ENCODE results near the gene FGF14.

FGF14 gene

GRCh38 chr13:102311419-102311796 lies 90.4 kb downstream of the FGF14 start:
- no peaks in the 10 kb centered on the region for H3K4me1 ChIP-seq (ENCODE audit: control insufficient read depth, insufficient read depth, low read length, poor library complexity, severe bottlenecking)
- 90% methylated on average over 2 of the region's 5 CpGs; no CpG with 5 or more reads in 1 of the 2 experiments for WGBS, 2 experiments (ENCODE audit: insufficient coverage in 2 of 2)
- no peaks in the 10 kb centered on the region for H3K36me3 ChIP-seq (ENCODE audit: control insufficient read depth, insufficient read depth, low read length)
- no peak overlapping the region for H3K4me3 ChIP-seq (ENCODE audit: extremely low read depth, insufficient read depth, low read length, poor library complexity, severe bottlenecking)
- no peak overlapping the region for H3K27ac ChIP-seq (ENCODE audit: low read depth, low read length, severe bottlenecking)
- no peaks in the 10 kb centered on the region for H3K9me3 ChIP-seq (ENCODE audit: control insufficient read depth, low read length)

- Histone ChIP-seq H3K4me3 (ENCODE audit: extremely low read depth, insufficient read depth, low read length, poor library complexity, severe bottlenecking) (no peak overlapping the region), H3K9me3 (ENCODE audit: control insufficient read depth, low read length) (no peaks in the 10 kb centered on the region), H3K36me3 (ENCODE audit: control insufficient read depth, insufficient read depth, low read length) (no peaks in the 10 kb centered on the region), H3K4me1 (ENCODE audit: control insufficient read depth, insufficient read depth, low read length, poor library complexity, severe bottlenecking) (no peaks in the 10 kb centered on the region), H3K27ac (ENCODE audit: low read depth, low read length, severe bottlenecking) (no peak overlapping the region)
- 60 to 89% methylated on average over 1 of the region's 4 CpGs for WGBS, 2 experiments (ENCODE audit: insufficient coverage in 2 of 2)
Observed at GRCh38 chr13:102310691-102311418, 91.0 kb downstream of the FGF14 start.

GRCh38 chr13:102309110-102309509 lies 92.7 kb downstream of the FGF14 start:
- H3K9me3 ChIP-seq (ENCODE audit: control insufficient read depth, low read length), result no peaks in the 10 kb centered on the region
- 78 to 86% methylated on average over 6 to 7 of the region's 9 CpGs for WGBS, 2 experiments (ENCODE audit: insufficient coverage in 2 of 2)
- no peak overlapping the region for H3K27ac ChIP-seq (ENCODE audit: low read depth, low read length, severe bottlenecking)
- no peaks in the 10 kb centered on the region for H3K4me1 ChIP-seq (ENCODE audit: control insufficient read depth, insufficient read depth, low read length, poor library complexity, severe bottlenecking)
- H3K36me3 ChIP-seq (ENCODE audit: control insufficient read depth, insufficient read depth, low read length), result no peaks in the 10 kb centered on the region
- no peak overlapping the region for H3K4me3 ChIP-seq (ENCODE audit: extremely low read depth, insufficient read depth, low read length, poor library complexity, severe bottlenecking)

GRCh38 chr13:102302534-102302933 lies 99.3 kb downstream of the FGF14 start:
- WGBS, 2 experiments (ENCODE audit: insufficient coverage in 2 of 2), result 40 to 78% methylated on average over 1 of the region's 1 CpG

DNA sequence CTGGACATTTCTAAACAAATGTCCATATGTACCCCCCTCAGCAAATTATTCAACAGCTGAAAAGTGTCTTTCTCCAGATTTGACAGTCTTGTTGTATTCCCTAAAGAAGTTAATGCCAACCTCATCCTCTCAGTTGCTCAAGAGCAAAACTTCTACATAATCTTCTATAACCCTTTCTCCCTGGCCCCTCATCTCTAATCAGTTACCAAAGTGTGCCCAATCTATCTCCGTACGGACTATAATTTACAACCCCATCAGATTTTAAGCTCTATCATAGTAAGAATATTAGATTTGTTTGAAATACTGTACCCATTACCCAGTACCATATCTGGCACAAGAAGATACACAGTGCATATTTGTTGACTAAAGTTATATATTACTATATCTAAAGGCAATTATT lies 101.5 kb downstream of the FGF14 start:
- H3K9me3 ChIP-seq (ENCODE audit: control insufficient read depth, low read length), result no peaks in the 10 kb centered on the region

More at GRCh38 chr13:102302534-102302933, 99.3 kb downstream of the FGF14 start:
- no peaks in the 10 kb centered on the region for H3K4me1 ChIP-seq (ENCODE audit: control insufficient read depth, insufficient read depth, low read length, poor library complexity, severe bottlenecking)
- H3K4me3 ChIP-seq (ENCODE audit: extremely low read depth, insufficient read depth, low read length, poor library complexity, severe bottlenecking), result no peak overlapping the region
- H3K27ac ChIP-seq (ENCODE audit: low read depth, low read length, severe bottlenecking), result no peak overlapping the region
- H3K36me3 ChIP-seq (ENCODE audit: control insufficient read depth, insufficient read depth, low read length), result no peaks in the 10 kb centered on the region
- H3K9me3 ChIP-seq (ENCODE audit: control insufficient read depth, low read length), result no peaks in the 10 kb centered on the region

GRCh38 chr13:102299366-102299765 lies 102.5 kb downstream of the FGF14 start:
- no peaks in the 10 kb centered on the region for H3K9me3 ChIP-seq (ENCODE audit: control insufficient read depth, low read length)
- 93 to 100% methylated on average over 2 to 3 of the region's 6 CpGs for WGBS, 2 experiments (ENCODE audit: insufficient coverage in 2 of 2)

More for the DNA sequence above, 101.5 kb downstream of the FGF14 start:
- Histone ChIP-seq H3K36me3 (ENCODE audit: control insufficient read depth, insufficient read depth, low read length) (no peaks in the 10 kb centered on the region), H3K4me1 (ENCODE audit: control insufficient read depth, insufficient read depth, low read length, poor library complexity, severe bottlenecking) (no peaks in the 10 kb centered on the region), H3K4me3 (ENCODE audit: extremely low read depth, insufficient read depth, low read length, poor library complexity, severe bottlenecking) (no peak overlapping the region), H3K27ac (ENCODE audit: low read depth, low read length, severe bottlenecking) (no peak overlapping the region)
- no CpG with 5 or more reads among the region's 2 CpGs for WGBS, 2 experiments (ENCODE audit: insufficient coverage in 2 of 2)

GRCh38 chr13:102298051-102298450 lies 103.8 kb downstream of the FGF14 start:
- 83 to 95% methylated on average over 2 of the region's 3 CpGs for WGBS, 2 experiments (ENCODE audit: insufficient coverage in 2 of 2)
- Histone ChIP-seq H3K4me1 (ENCODE audit: control insufficient read depth, insufficient read depth, low read length, poor library complexity, severe bottlenecking) (no peaks in the 10 kb centered on the region), H3K27ac (ENCODE audit: low read depth, low read length, severe bottlenecking) (no peak overlapping the region), H3K4me3 (ENCODE audit: extremely low read depth, insufficient read depth, low read length, poor library complexity, severe bottlenecking) (no peak overlapping the region), H3K9me3 (ENCODE audit: control insufficient read depth, low read length) (no peaks in the 10 kb centered on the region), H3K36me3 (ENCODE audit: control insufficient read depth, insufficient read depth, low read length) (no peaks in the 10 kb centered on the region)

More at GRCh38 chr13:102299366-102299765, 102.5 kb downstream of the FGF14 start:
- no peak overlapping the region for H3K27ac ChIP-seq (ENCODE audit: low read depth, low read length, severe bottlenecking)
- no peaks in the 10 kb centered on the region for H3K36me3 ChIP-seq (ENCODE audit: control insufficient read depth, insufficient read depth, low read length)
- H3K4me3 ChIP-seq (ENCODE audit: extremely low read depth, insufficient read depth, low read length, poor library complexity, severe bottlenecking), result no peak overlapping the region
- no peaks in the 10 kb centered on the region for H3K4me1 ChIP-seq (ENCODE audit: control insufficient read depth, insufficient read depth, low read length, poor library complexity, severe bottlenecking)

GRCh38 chr13:102295316-102296048 lies 106.4 kb downstream of the FGF14 start:
- H3K4me1 ChIP-seq (ENCODE audit: control insufficient read depth, insufficient read depth, low read length, poor library complexity, severe bottlenecking), result no peaks in the 10 kb centered on the region
- H3K36me3 ChIP-seq (ENCODE audit: control insufficient read depth, insufficient read depth, low read length), result no peaks in the 10 kb centered on the region
- 73 to 83% methylated on average over 4 of the region's 9 CpGs for WGBS, 2 experiments (ENCODE audit: insufficient coverage in 2 of 2)
- H3K4me3 ChIP-seq (ENCODE audit: extremely low read depth, insufficient read depth, low read length, poor library complexity, severe bottlenecking), result no peak overlapping the region
- no peaks in the 10 kb centered on the region for H3K9me3 ChIP-seq (ENCODE audit: control insufficient read depth, low read length)
- no peak overlapping the region for H3K27ac ChIP-seq (ENCODE audit: low read depth, low read length, severe bottlenecking)

- Histone ChIP-seq H3K27ac (ENCODE audit: low read depth, low read length, severe bottlenecking) (no peak overlapping the region), H3K4me1 (ENCODE audit: control insufficient read depth, insufficient read depth, low read length, poor library complexity, severe bottlenecking) (no peaks in the 10 kb centered on the region), H3K4me3 (ENCODE audit: extremely low read depth, insufficient read depth, low read length, poor library complexity, severe bottlenecking) (no peak overlapping the region), H3K9me3 (ENCODE audit: control insufficient read depth, low read length) (no peaks in the 10 kb centered on the region), H3K36me3 (ENCODE audit: control insufficient read depth, insufficient read depth, low read length) (no peaks in the 10 kb centered on the region)
- 100% methylated on average over 1 of the region's 3 CpGs for WGBS, 2 experiments (ENCODE audit: insufficient coverage in 2 of 2)
Observed at GRCh38 chr13:102294407-102295018, 107.3 kb downstream of the FGF14 start.

- H3K27ac ChIP-seq (ENCODE audit: low read depth, low read length, severe bottlenecking), result no peak overlapping the region
- H3K4me3 ChIP-seq (ENCODE audit: extremely low read depth, insufficient read depth, low read length, poor library complexity, severe bottlenecking), result no peak overlapping the region
- H3K4me1 ChIP-seq (ENCODE audit: control insufficient read depth, insufficient read depth, low read length, poor library complexity, severe bottlenecking), result no peaks in the 10 kb centered on the region
- no peaks in the 10 kb centered on the region for H3K36me3 ChIP-seq (ENCODE audit: control insufficient read depth, insufficient read depth, low read length)
- WGBS, 2 experiments (ENCODE audit: insufficient coverage in 2 of 2), result no CpG with 5 or more reads among the region's 2 CpGs
- no peaks in the 10 kb centered on the region for H3K9me3 ChIP-seq (ENCODE audit: control insufficient read depth, low read length)
Observed at GRCh38 chr13:102293723-102294122, 108.1 kb downstream of the FGF14 start.
